ENCODE data around the gene QPRT.

QPRT gene

DNA sequence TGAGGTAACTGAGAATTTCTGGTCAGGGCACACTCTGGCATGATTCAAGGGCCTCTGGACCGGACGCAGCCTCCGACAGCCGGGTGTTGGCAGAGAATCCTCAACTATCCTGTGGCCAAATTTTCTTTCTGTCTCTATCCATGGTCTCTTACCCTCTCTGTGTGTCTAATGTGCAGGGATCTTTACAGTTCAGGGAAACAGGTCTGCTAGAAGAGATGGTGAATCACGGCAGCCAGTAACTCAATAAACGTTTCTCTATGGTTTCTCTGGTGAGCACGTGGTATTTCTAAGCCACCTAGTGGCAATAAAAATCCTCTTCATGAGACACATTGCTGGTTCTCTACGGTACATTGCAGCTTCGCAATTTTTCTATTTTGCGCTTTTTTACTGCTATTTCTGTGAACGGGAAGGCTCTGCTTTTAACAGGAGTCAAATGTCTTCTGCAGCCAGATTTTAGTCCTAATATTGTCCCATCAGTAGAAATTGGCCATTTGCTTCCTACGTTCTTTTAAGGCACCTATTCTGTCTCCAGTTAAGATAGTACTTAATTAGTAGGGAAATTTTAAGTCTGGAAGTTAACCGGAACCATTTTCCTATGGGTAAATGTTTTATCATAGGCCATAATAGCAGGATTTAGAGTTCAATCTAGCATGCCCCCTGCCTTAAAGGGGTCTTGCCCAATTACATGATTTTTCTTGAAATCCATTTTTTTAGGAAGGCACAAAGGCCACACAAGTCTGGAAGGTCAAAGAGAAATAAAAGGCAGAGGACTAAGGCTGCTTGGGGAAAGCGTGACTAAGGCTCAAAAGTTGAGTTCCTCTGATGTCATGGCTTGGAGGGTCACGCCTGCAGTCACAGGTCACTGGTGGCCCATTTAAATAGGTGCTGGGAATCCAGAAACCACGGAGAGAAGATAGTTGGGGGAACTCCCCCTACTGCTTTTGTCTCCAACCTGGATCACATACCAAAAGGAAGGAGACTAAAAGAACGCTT is 31.5 kb downstream of the QPRT start:
- H3K27me3 ChIP-seq (ENCODE audit: insufficient read depth, poor library complexity, severe bottlenecking), result no peaks in the 10 kb centered on the region
- DNase-seq (ENCODE audit: low spot score) (no peak), ATAC-seq (ENCODE audit: low read depth) (peak; percentile 78)
- no peaks in the 10 kb centered on the region for H3K9me3 ChIP-seq (ENCODE audit: severe bottlenecking)
- H3K4me1 ChIP-seq (ENCODE audit: insufficient read depth, poor library complexity, severe bottlenecking), result peaks cover 7% of the 10 kb centered on the region
- TF ChIP-seq, protein P1, sequence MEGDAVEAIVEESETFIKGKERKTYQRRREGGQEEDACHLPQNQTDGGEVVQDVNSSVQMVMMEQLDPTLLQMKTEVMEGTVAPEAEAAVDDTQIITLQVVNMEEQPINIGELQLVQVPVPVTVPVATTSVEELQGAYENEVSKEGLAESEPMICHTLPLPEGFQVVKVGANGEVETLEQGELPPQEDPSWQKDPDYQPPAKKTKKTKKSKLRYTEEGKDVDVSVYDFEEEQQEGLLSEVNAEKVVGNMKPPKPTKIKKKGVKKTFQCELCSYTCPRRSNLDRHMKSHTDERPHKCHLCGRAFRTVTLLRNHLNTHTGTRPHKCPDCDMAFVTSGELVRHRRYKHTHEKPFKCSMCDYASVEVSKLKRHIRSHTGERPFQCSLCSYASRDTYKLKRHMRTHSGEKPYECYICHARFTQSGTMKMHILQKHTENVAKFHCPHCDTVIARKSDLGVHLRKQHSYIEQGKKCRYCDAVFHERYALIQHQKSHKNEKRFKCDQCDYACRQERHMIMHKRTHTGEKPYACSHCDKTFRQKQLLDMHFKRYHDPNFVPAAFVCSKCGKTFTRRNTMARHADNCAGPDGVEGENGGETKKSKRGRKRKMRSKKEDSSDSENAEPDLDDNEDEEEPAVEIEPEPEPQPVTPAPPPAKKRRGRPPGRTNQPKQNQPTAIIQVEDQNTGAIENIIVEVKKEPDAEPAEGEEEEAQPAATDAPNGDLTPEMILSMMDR (IDR thresholded peaks at IDR 0.05; ENCODE audit: poor library complexity, severe bottlenecking), result peak; percentile 62
- no peak overlapping the region for H3K27ac ChIP-seq (ENCODE audit: poor library complexity, severe bottlenecking)
- H3K4me3 ChIP-seq (ENCODE audit: severe bottlenecking), result no peak overlapping the region
- no peaks in the 10 kb centered on the region for H3K36me3 ChIP-seq (ENCODE audit: low read depth)

DNA sequence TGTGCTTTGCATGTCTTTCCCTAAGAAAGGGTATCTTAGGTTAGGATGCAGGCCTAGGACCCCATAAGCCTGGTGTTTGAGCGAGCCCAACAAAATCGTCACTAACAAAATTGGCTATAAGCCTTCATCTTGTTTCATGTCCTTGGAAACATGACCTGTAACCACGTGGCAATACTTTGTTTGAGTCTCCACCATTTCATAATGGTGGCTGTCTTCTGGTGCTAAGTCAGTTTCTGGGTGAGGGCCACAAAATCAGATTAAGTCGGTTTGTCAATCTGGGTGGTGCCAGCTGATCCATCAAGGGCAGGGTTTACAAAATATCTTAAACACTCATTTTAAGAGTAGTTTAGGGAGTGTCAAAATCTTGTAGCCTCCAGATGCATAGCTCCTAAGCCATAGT is 33.8 kb downstream of the QPRT start:
- H3K4me3 ChIP-seq (ENCODE audit: severe bottlenecking), result no peak overlapping the region
- no peak for ATAC-seq (ENCODE audit: low read depth)
- TF ChIP-seq, protein P1 (IDR thresholded peaks at IDR 0.05; ENCODE audit: poor library complexity, severe bottlenecking), result no peak
- DNase-seq (ENCODE audit: low spot score), result no peak
- peaks cover 7% of the 10 kb centered on the region for H3K4me1 ChIP-seq (ENCODE audit: insufficient read depth, poor library complexity, severe bottlenecking)
- H3K36me3 ChIP-seq (ENCODE audit: low read depth), result no peaks in the 10 kb centered on the region
- no peak overlapping the region for H3K27ac ChIP-seq (ENCODE audit: poor library complexity, severe bottlenecking)
- H3K9me3 ChIP-seq (ENCODE audit: severe bottlenecking), result no peaks in the 10 kb centered on the region
- H3K27me3 ChIP-seq (ENCODE audit: insufficient read depth, poor library complexity, severe bottlenecking), result no peaks in the 10 kb centered on the region

GRCh38 chr16:29714396-29714795 is 35.4 kb downstream of the QPRT start:
- Histone ChIP-seq H3K4me1 (ENCODE audit: insufficient read depth, poor library complexity, severe bottlenecking) (peaks cover 7% of the 10 kb centered on the region), H3K9me3 (ENCODE audit: severe bottlenecking) (no peaks in the 10 kb centered on the region), H3K36me3 (ENCODE audit: low read depth) (no peaks in the 10 kb centered on the region), H3K4me3 (ENCODE audit: severe bottlenecking) (no peak overlapping the region), H3K27ac (ENCODE audit: poor library complexity, severe bottlenecking) (no peak overlapping the region), H3K27me3 (ENCODE audit: insufficient read depth, poor library complexity, severe bottlenecking) (no peaks in the 10 kb centered on the region)
- ATAC-seq (ENCODE audit: low read depth) (no peak), DNase-seq (ENCODE audit: low spot score) (no peak)
- TF ChIP-seq, protein P1 (IDR thresholded peaks at IDR 0.05; ENCODE audit: poor library complexity, severe bottlenecking), result no peak

- Histone ChIP-seq H3K4me1 (ENCODE audit: insufficient read depth, poor library complexity, severe bottlenecking) (peaks cover 3% of the 10 kb centered on the region), H3K27ac (ENCODE audit: poor library complexity, severe bottlenecking) (no peak overlapping the region), H3K27me3 (ENCODE audit: insufficient read depth, poor library complexity, severe bottlenecking) (no peaks in the 10 kb centered on the region), H3K4me3 (ENCODE audit: severe bottlenecking) (no peak overlapping the region), H3K9me3 (ENCODE audit: severe bottlenecking) (no peaks in the 10 kb centered on the region), H3K36me3 (ENCODE audit: low read depth) (no peaks in the 10 kb centered on the region)
- DNase-seq (ENCODE audit: low spot score) (no peak), ATAC-seq (ENCODE audit: low read depth) (no peak)
- TF ChIP-seq, protein P1 (IDR thresholded peaks at IDR 0.05; ENCODE audit: poor library complexity, severe bottlenecking), result no peak
Observed at GRCh38 chr16:29714972-29715371, 36.0 kb downstream of the QPRT start.

DNA sequence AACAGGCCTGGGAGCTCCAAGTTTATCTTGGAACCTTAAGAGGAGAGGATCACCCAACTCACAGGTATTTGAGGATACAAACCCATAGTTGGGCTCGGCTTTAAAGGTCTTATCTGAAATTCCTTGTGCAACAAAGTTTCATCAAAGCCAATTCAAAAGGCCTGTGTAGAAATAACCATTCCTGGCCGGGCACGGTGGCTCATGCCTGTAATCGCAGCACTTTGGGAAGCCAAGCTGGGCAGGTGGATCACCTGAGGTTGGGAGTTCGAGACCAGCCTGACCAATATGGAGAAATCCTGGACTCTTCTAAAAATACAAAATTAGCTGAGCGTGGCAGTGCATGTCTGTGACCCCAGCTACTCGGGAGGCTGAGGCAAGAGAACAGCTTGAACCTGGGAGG is 38.1 kb downstream of the QPRT start:
- no peak for ATAC-seq (ENCODE audit: low read depth)
- TF ChIP-seq, protein P1 (IDR thresholded peaks at IDR 0.05; ENCODE audit: poor library complexity, severe bottlenecking), result no peak
- no peaks in the 10 kb centered on the region for H3K4me1 ChIP-seq (ENCODE audit: insufficient read depth, poor library complexity, severe bottlenecking)
- no peaks in the 10 kb centered on the region for H3K36me3 ChIP-seq (ENCODE audit: low read depth)
- no peaks in the 10 kb centered on the region for H3K27me3 ChIP-seq (ENCODE audit: insufficient read depth, poor library complexity, severe bottlenecking)
- H3K27ac ChIP-seq (ENCODE audit: poor library complexity, severe bottlenecking), result no peak overlapping the region
- DNase-seq (ENCODE audit: low spot score), result no peak
- H3K9me3 ChIP-seq (ENCODE audit: severe bottlenecking), result no peaks in the 10 kb centered on the region
- H3K4me3 ChIP-seq (ENCODE audit: severe bottlenecking), result no peak overlapping the region

Measured in RWPE2 (cell line).